22Rv1 (cell line): Measurements from ENCODE around the gene FAM76A.

Experiments
- H3K27ac ChIP-seq: fragments of 450-650 bp; 2 replicates; pipeline ENCODE4 v1.5.1; 2017
- CTCF ChIP-seq: fragments of 450-650 bp; IDR thresholded peaks from 2 replicates; pipeline ENCODE4 v1.5.1; 2017; ENCODE audit warnings: mild to moderate bottlenecking
- ZFX ChIP-seq: fragments of 450-650 bp; IDR thresholded peaks from 2 replicates; pipeline ENCODE4 v1.6.1; 2017; ENCODE audit warnings: antibody characterized with exemption, borderline replicate concordance

The FAM76A gene

DNA sequence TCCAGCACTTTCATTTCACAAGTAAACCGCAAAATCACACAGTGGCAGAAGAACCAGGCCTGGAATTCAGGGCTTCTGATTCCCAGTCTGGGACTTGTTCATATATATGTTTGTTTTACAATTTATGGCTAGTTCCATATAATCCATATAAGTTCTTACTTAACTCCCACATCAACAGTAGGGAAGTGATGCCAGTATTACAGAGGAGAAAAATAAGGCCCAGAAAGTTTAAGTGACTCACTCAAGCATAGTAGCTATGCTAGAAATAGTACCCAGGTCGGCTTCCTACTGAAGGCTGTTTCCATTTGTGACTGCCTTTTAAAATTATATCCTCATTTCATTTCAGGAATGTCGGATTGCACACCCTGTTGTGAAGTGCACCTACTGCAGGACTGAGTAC is 1.4 kb downstream of the FAM76A start:
- no peak for TF ChIP-seq ZFX
- TF ChIP-seq CTCF, result no peak
- H3K27ac ChIP-seq, result no peak overlapping the region

GRCh38 chr1:27736252-27736651 is 10.5 kb downstream of the FAM76A start:
- TF ChIP-seq CTCF, result no peak
- TF ChIP-seq ZFX, result no peak
- H3K27ac ChIP-seq, result no peak overlapping the region

DNA sequence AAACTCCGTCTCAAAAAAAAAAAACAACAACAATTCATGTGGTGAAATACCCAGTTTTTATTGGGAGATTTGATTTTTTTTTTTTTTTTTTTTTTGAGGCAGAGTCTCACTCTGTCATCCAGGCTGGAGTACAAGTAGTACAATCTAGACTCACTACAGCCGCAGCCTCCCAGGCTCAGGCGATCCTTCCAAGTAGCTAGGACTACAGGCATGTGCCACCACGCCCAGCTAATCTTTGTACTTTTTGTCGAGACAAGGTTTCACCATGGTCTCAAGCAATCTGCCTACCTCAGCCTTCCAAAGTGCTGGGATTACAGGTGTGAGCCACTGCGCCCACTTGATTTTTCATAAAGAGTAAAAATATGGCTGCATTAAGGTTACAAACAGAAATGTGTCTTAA is 15.4 kb downstream of the FAM76A start:
- no peak overlapping the region for H3K27ac ChIP-seq
- TF ChIP-seq CTCF, result no peak
- TF ChIP-seq ZFX, result no peak

GRCh38 chr1:27744556-27744955 is 18.8 kb downstream of the FAM76A start:
- TF ChIP-seq ZFX, result no peak
- TF ChIP-seq CTCF, result no peak

DNA sequence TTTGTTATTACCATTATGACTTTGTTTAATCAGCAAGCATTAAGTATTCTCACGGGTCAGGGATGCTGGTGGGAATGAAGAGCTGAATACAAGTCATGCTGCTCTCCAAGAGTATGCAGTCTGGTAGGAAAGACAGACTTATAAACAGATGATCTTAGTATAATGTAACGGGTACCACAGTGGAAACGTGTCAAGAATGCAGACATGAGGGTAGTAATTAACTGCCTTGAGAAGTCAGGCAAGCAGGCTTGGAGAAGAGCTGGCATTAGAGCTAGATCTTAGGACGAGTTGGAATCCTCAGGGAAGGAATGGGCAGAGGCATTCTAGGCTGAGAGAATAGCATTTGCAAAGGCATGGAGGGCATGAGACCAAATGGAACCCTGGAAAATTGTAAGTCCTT is 19.7 kb downstream of the FAM76A start:
- TF ChIP-seq CTCF (no peak), ZFX (no peak)
- no peak overlapping the region for H3K27ac ChIP-seq

More at GRCh38 chr1:27744556-27744955, 18.8 kb downstream of the FAM76A start:
- H3K27ac ChIP-seq, result no peak overlapping the region

DNA sequence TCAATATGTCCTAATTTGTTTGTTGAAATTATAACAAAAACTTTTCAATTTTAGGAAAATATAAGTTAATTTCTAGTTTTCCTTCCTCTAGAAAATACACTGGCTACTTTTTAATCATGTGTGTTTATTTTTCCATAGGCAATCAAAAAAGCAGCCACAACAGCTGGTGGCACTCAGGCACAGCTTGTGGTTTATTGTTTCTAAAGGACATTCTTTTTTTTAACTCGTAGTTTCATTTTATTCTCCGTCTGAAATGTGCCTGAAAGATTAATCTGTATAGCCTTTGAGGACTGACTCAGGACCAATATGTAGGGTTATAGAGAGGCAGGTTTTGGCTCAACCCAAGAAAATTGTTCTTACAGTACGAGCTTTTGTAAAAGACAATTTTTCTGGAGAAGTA is 26.6 kb downstream of the FAM76A start:
- no peak overlapping the region for H3K27ac ChIP-seq
- TF ChIP-seq ZFX, result no peak
- no peak for TF ChIP-seq CTCF

DNA sequence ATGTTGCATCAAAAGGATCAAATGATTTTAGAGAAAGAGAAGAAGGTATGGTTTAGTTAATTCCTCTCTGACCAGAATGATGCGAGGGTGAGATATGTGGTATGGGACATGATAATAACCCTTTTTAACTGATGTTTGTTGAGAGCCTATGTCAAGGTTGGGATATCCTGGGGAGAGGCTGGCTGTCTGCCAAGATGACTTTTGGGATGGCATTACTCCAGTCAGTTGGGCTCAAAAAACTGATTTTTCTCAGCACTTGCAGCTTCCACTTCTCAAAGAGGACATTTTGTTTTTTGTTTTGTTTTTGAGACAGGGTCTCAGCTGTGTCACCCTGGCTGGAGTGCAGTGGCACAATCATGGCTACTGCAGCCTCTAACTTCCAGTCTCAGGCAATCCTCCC is 29.5 kb downstream of the FAM76A start:
- no peak for TF ChIP-seq ZFX
- TF ChIP-seq CTCF, result no peak
- H3K27ac ChIP-seq, result no peak overlapping the region
